Mesendoderm (in vitro differentiated cells): ENCODE measurements around the gene RHBDF1.
A peak's percentile ranks its signal among the peaks of the same experiment; 100 is the strongest.

Experiments used
- DNase-seq: peaks from one replicate; pipeline ENCODE4 v3.0.0; 2013
- H2AK5ac ChIP-seq: 2 replicates; pipeline ENCODE4 v1.6.1; 2013; ENCODE audit warnings: low read length, inconsistent platforms
- H2BK120ac ChIP-seq: 2 replicates; pipeline ENCODE4 v1.6.1; 2013; ENCODE audit warnings: low read depth, mild to moderate bottlenecking, low read length, moderate library complexity, mixed read lengths
- H2BK15ac ChIP-seq: replicated peaks from 2 replicates; pipeline ENCODE4 v1.6.1; 2013; ENCODE audit warnings: low read depth, mild to moderate bottlenecking, moderate library complexity
- H2BK5ac ChIP-seq: 2 replicates; pipeline ENCODE4 v1.6.1; 2013; ENCODE audit warnings: low read length, inconsistent platforms
- H3K18ac ChIP-seq: 2 replicates; pipeline ENCODE4 v1.6.1; 2013; ENCODE audit warnings: mild to moderate bottlenecking, low read length, mixed read lengths
- H3K23ac ChIP-seq: one replicate; pipeline ENCODE4 v1.6.1; 2013; ENCODE audit warnings: low read length
- H3K27ac ChIP-seq: 2 replicates; pipeline ENCODE4 v1.5.1; 2013; ENCODE audit warnings: low read depth, mild to moderate bottlenecking, inconsistent platforms, low read length, moderate library complexity
- H3K27me3 ChIP-seq: 2 replicates; pipeline ENCODE4 v1.6.1; 2013; ENCODE audit warnings: low read length, control low read depth, mild to moderate bottlenecking, inconsistent platforms; ENCODE audit not compliant: insufficient read depth, poor library complexity
- H3K36me3 ChIP-seq: 2 replicates; pipeline ENCODE4 v1.6.1; 2013; ENCODE audit warnings: low read length, inconsistent platforms; ENCODE audit not compliant: control insufficient read depth, insufficient read depth
- H3K4ac ChIP-seq: one replicate; pipeline ENCODE4 v1.6.1; 2013; ENCODE audit warnings: low read depth, mild to moderate bottlenecking, low read length, moderate library complexity
- H3K4me1 ChIP-seq: 2 replicates; pipeline ENCODE4 v1.6.1; 2013; ENCODE audit warnings: low read depth, low read length, inconsistent platforms; ENCODE audit not compliant: control insufficient read depth
- H3K4me2 ChIP-seq: 2 replicates; pipeline ENCODE4 v1.6.1; 2013; ENCODE audit warnings: low read length
- H3K4me3 ChIP-seq: 2 replicates; pipeline ENCODE4 v1.5.1; 2013; ENCODE audit warnings: mild to moderate bottlenecking, low read length
- H3K56ac ChIP-seq: one replicate; pipeline ENCODE4 v1.6.1; 2013; ENCODE audit warnings: low read length
- H3K79me1 ChIP-seq: 2 replicates; pipeline ENCODE4 v1.6.1; 2013; ENCODE audit warnings: low read length, inconsistent platforms
- H3K79me2 ChIP-seq: 2 replicates; pipeline ENCODE4 v1.6.1; 2013; ENCODE audit warnings: mild to moderate bottlenecking, low read length; ENCODE audit not compliant: control insufficient read depth, insufficient read depth
- H3K9ac ChIP-seq: 2 replicates; pipeline ENCODE4 v1.6.1; 2013; ENCODE audit warnings: low read length, inconsistent platforms
- H4K5ac ChIP-seq: one replicate; pipeline ENCODE4 v1.6.1; 2013; ENCODE audit warnings: low read length
- H4K8ac ChIP-seq: one replicate; pipeline ENCODE4 v1.6.1; 2013; ENCODE audit warnings: low read depth, mild to moderate bottlenecking, control low read depth, low read length, moderate library complexity
- WGBS: extraction: QIAGEN DNeasy Blood & Tissue Kit; methylation state at CpG from one replicate; pipeline ENCODE4 v1.1.7; 2013; ENCODE audit warnings: low lambda C conversion rate, missing lambda C conversion rate; ENCODE audit not compliant: insufficient coverage; ENCODE audit errors: extremely low coverage; 5-methylcytosine and 5-hydroxymethylcytosine counted together

The RHBDF1 gene

DNA sequence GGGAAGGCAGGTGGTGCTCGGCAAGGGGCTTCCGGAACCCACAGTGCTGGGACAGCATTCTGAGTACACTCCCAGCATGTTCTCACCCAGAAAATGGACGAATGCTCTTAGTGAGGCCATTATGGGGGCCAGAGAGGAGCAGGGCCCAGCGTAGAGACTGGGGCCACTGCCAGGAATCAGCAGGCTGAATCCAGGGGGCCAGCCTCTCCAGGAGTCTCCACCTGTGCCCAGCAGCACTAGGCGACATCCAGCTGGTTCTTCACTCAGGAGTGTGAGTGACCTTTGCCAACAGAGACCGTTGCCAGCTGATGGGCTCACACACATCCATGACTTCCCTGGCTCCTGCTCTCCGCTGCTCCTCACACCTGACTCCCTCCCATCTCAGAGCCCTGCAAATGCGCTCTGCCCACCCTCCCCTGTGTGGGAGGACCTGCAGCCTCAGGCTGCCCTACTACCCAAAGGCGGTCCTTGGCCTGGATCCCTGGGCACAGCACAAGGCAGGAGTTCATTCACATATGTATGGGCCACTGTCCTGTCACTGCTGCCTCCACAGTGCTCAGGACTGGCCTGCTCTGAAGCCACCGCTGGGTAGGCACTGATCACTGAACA, 5.1 kb downstream of the RHBDF1 start:
- no peak overlapping the region for H2BK15ac ChIP-seq
- no peak overlapping the region for H3K56ac ChIP-seq
- no CpG with 5 or more reads among the region's 10 CpGs for WGBS

GRCh38 chr16:66309-67182, 5.9 kb downstream of the RHBDF1 start:
- H3K23ac ChIP-seq: peak overlapping the region; percentile 37
- H3K4me2 ChIP-seq: no peak overlapping the region
- no peak overlapping the region for H3K4ac ChIP-seq
- no peak overlapping the region for H3K27ac ChIP-seq
- H2BK5ac ChIP-seq: no peak overlapping the region
- DNase-seq: peak; percentile 61
- H2BK15ac ChIP-seq: no peak overlapping the region
- peaks cover 42% of the 10 kb centered on the region for H3K79me1 ChIP-seq
- peak overlapping the region; percentile 22 for H3K56ac ChIP-seq
- H4K8ac ChIP-seq: no peak overlapping the region
- H3K4me1 ChIP-seq: peaks cover 15% of the 10 kb centered on the region
- H3K36me3 ChIP-seq: peaks cover 9% of the 10 kb centered on the region
- H3K27me3 ChIP-seq: no peaks in the 10 kb centered on the region
- no peak overlapping the region for H4K5ac ChIP-seq
- H3K4me3 ChIP-seq: no peak overlapping the region
- H3K9ac ChIP-seq: no peak overlapping the region
- no peak overlapping the region for H2AK5ac ChIP-seq
- WGBS: no CpG with 5 or more reads among the region's 13 CpGs
- no peak overlapping the region for H2BK120ac ChIP-seq
- H3K79me2 ChIP-seq: peaks cover 31% of the 10 kb centered on the region
- H3K18ac ChIP-seq: no peak overlapping the region

More for the DNA sequence above, 5.1 kb downstream of the RHBDF1 start:
- H3K79me1 ChIP-seq: peaks cover 42% of the 10 kb centered on the region
- H4K5ac ChIP-seq: no peak overlapping the region
- DNase-seq: no peak
- no peak overlapping the region for H3K23ac ChIP-seq
- H3K18ac ChIP-seq: no peak overlapping the region
- H3K36me3 ChIP-seq: peaks cover 9% of the 10 kb centered on the region
- H3K4me2 ChIP-seq: no peak overlapping the region
- no peak overlapping the region for H2AK5ac ChIP-seq
- H3K27me3 ChIP-seq: no peaks in the 10 kb centered on the region
- peaks cover 15% of the 10 kb centered on the region for H3K4me1 ChIP-seq
- H2BK120ac ChIP-seq: no peak overlapping the region
- H3K4me3 ChIP-seq: no peak overlapping the region
- peak overlapping the region; percentile 40 for H3K9ac ChIP-seq
- no peak overlapping the region for H2BK5ac ChIP-seq
- no peak overlapping the region for H3K27ac ChIP-seq
- peaks cover 33% of the 10 kb centered on the region for H3K79me2 ChIP-seq
- H4K8ac ChIP-seq: no peak overlapping the region
- no peak overlapping the region for H3K4ac ChIP-seq

DNA sequence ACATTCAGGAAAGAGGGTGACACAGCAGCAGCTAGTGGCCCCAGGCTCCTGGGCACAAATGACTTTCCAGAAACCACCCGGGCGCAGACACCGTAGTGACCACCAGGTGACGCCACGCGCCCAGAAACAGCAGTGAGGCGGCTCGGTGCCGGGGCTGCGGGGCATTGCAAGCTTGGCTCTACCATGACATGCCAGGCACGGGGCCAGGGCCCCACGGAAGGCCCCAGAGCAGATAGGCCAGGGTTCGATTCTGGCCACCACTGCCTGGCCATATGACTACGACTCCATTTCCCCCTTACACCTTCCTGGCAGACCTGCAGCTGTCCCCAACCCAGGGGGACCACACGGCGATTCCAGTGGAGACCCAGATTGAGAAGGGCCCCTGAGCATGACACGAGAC, 6.7 kb downstream of the RHBDF1 start:
- peak; percentile 82 for DNase-seq
- whole genome bisulfite sequencing: no CpG with 5 or more reads among the region's 17 CpGs
- no peak overlapping the region for H2BK15ac ChIP-seq
- no peak overlapping the region for H3K23ac ChIP-seq
- H3K4me3 ChIP-seq: no peak overlapping the region
- no peak overlapping the region for H2BK120ac ChIP-seq
- H2AK5ac ChIP-seq: no peak overlapping the region
- H4K8ac ChIP-seq: no peak overlapping the region
- no peak overlapping the region for H3K4ac ChIP-seq
- peaks cover 39% of the 10 kb centered on the region for H3K79me1 ChIP-seq
- no peak overlapping the region for H3K4me2 ChIP-seq
- peak overlapping the region; percentile 12 for H3K56ac ChIP-seq
- no peak overlapping the region for H3K27ac ChIP-seq
- no peak overlapping the region for H4K5ac ChIP-seq
- no peaks in the 10 kb centered on the region for H3K27me3 ChIP-seq
- no peak overlapping the region for H3K9ac ChIP-seq
- peaks cover 25% of the 10 kb centered on the region for H3K79me2 ChIP-seq
- peaks cover 10% of the 10 kb centered on the region for H3K4me1 ChIP-seq
- no peak overlapping the region for H3K18ac ChIP-seq
- peaks cover 11% of the 10 kb centered on the region for H3K36me3 ChIP-seq
- H2BK5ac ChIP-seq: no peak overlapping the region

DNA sequence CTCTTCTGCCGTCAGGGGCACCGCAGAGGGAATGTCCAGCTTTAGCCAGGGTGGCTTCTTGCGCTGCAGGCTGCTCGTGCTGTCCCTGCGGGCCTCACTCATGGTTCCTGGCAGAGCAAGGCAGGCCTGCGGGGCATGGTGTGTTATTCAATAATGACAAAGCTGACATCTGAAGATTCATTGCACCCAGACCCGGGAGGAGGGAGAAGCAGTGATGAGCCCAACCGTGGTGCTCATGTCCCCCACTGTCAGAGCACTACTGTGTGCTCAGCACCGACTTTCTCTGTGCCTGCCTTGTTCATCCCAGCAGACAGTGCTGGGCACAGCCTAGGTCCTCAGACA, 7.5 kb downstream of the RHBDF1 start:
- H3K36me3 ChIP-seq: peaks cover 16% of the 10 kb centered on the region
- H3K56ac ChIP-seq: no peak overlapping the region
- WGBS: no CpG with 5 or more reads among the region's 9 CpGs
- H3K4me3 ChIP-seq: no peak overlapping the region
- peaks cover 3% of the 10 kb centered on the region for H3K4me1 ChIP-seq
- H3K79me2 ChIP-seq: peaks cover 17% of the 10 kb centered on the region
- no peak overlapping the region for H3K4ac ChIP-seq
- no peak overlapping the region for H3K23ac ChIP-seq
- DNase-seq: no peak
- no peak overlapping the region for H2BK15ac ChIP-seq
- H3K18ac ChIP-seq: no peak overlapping the region
- no peak overlapping the region for H3K27ac ChIP-seq
- no peak overlapping the region for H3K9ac ChIP-seq
- H4K5ac ChIP-seq: no peak overlapping the region
- no peak overlapping the region for H3K4me2 ChIP-seq
- H3K79me1 ChIP-seq: peaks cover 31% of the 10 kb centered on the region
- no peak overlapping the region for H4K8ac ChIP-seq
- no peaks in the 10 kb centered on the region for H3K27me3 ChIP-seq
- H2BK120ac ChIP-seq: no peak overlapping the region
- H2BK5ac ChIP-seq: no peak overlapping the region
- H2AK5ac ChIP-seq: no peak overlapping the region

GRCh38 chr16:63998-64913, 8.2 kb downstream of the RHBDF1 start:
- Histone ChIP-seq H3K79me1 (peaks cover 26% of the 10 kb centered on the region), H3K79me2 (peaks cover 11% of the 10 kb centered on the region), H3K4me3 (no peak overlapping the region), H3K27me3 (no peaks in the 10 kb centered on the region), H3K4me1 (no peaks in the 10 kb centered on the region), H3K9ac (no peak overlapping the region), H3K36me3 (peaks cover 19% of the 10 kb centered on the region), H3K4ac (no peak overlapping the region), H4K5ac (no peak overlapping the region), H3K4me2 (no peak overlapping the region), H4K8ac (no peak overlapping the region), H2AK5ac (no peak overlapping the region), H3K27ac (no peak overlapping the region), H3K56ac (no peak overlapping the region), H2BK5ac (no peak overlapping the region), H3K23ac (no peak overlapping the region), H2BK15ac (no peak overlapping the region), H3K18ac (no peak overlapping the region), H2BK120ac (no peak overlapping the region)
- DNase-seq: no peak
- WGBS: no CpG with 5 or more reads among the region's 25 CpGs
